ENCODE measurements around the gene C20orf144. TPM values are rescaled to one million over a fixed set of nuclear protein-coding genes. Genes with fewer than 3 reads are reported as not detected.
"Not testable (repeated sequence)": the region's sequence is repeated elsewhere in the genome, so short reads cannot be mapped to it uniquely, and the experiment has no call there.

Gene C20orf144
- total RNA-seq, 1 donor from 2014 or later, result not detected

DNA sequence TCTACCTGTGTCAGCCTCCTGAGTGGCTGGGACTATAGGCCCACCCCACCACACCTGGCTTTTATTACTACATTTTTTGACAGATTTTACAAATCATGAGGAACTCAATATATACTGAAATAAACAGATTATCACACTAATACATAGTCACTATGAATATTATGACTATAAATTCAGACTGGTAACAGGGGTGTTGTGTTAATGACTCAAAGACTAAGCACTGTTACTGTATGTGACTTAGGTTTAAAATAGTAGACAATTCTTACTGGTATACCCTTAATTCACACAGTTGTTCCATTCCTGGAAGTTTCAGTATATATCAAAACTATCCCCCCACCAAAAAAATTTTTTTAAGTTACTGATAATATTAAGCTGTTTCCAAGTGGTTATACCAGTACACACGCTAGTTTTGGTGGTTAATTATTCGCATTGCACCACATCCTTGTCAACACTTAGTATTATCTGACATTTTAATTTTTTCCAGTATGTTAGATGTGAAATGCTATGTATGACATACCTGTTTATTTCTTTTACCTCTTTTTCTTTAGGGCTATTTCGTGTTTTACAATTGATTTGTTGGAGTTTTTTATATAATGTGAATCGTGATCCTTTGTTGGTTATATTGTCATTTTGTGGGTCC, 34.4 kb upstream of the C20orf144 start:
- DNase-seq (ENCODE audit: low read depth), result no peak
- Histone ChIP-seq H3K4me3 (ENCODE audit: low read depth, low read length) (no peak overlapping the region), H3K27me3 (ENCODE audit: control insufficient read depth, insufficient read depth, low read length) (no peaks in the 10 kb centered on the region), H3K36me3 (ENCODE audit: control insufficient read depth, insufficient read depth, low read length) (peaks cover 5% of the 10 kb centered on the region)
- TF ChIP-seq, protein P1, sequence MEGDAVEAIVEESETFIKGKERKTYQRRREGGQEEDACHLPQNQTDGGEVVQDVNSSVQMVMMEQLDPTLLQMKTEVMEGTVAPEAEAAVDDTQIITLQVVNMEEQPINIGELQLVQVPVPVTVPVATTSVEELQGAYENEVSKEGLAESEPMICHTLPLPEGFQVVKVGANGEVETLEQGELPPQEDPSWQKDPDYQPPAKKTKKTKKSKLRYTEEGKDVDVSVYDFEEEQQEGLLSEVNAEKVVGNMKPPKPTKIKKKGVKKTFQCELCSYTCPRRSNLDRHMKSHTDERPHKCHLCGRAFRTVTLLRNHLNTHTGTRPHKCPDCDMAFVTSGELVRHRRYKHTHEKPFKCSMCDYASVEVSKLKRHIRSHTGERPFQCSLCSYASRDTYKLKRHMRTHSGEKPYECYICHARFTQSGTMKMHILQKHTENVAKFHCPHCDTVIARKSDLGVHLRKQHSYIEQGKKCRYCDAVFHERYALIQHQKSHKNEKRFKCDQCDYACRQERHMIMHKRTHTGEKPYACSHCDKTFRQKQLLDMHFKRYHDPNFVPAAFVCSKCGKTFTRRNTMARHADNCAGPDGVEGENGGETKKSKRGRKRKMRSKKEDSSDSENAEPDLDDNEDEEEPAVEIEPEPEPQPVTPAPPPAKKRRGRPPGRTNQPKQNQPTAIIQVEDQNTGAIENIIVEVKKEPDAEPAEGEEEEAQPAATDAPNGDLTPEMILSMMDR (IDR thresholded peaks at IDR 0.05; ENCODE audit: insufficient read depth, low read length, poor library complexity, severe bottlenecking), result no peak

DNA sequence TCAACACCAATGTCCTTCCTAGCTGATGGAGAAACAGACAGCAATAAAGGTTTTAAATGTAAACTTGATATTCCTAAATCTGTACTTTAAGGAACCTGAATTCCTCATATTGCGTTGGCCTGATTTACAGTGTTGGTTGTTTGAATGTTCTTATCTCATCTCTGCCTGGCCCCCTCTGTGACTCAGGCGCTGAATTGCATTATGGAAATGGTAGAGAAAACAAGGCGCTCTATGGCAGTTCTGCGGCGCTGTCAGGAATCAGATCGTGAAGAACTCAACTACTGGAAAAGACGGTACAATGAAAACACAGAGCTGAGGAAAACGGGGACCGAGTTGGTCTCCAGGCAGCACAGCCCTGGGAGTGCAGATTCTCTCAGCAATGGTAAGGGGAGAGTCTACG, 32.6 kb upstream of the C20orf144 start:
- no peak overlapping the region for H3K4me3 ChIP-seq (ENCODE audit: low read depth, low read length)
- H3K36me3 ChIP-seq (ENCODE audit: control insufficient read depth, insufficient read depth, low read length), result no peaks in the 10 kb centered on the region
- no peaks in the 10 kb centered on the region for H3K27me3 ChIP-seq (ENCODE audit: control insufficient read depth, insufficient read depth, low read length)
- no peak for DNase-seq (ENCODE audit: low read depth)
- TF ChIP-seq, protein P1 (IDR thresholded peaks at IDR 0.05; ENCODE audit: insufficient read depth, low read length, poor library complexity, severe bottlenecking), result no peak

DNA sequence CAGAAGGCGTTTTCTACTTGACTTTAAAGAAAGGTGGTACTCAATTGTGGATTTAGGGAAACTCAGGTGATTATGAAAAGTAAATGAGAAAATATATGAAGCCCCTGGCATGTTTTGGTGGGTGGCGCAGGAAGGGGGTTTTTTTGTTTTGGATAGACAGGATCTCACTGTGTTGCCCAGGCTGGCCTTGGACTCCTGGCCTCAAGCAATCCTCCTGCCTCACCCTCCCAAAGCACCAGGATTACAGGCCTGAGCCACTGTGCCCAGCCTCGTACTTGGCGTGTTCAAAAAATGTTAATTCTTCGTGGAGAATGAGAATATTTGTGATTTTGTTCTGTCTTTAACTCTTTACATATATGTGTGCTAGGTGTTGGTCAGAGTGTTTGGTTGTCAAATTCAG, 32.1 kb upstream of the C20orf144 start:
- DNase-seq (ENCODE audit: low read depth), result no peak
- TF ChIP-seq, protein P1 (IDR thresholded peaks at IDR 0.05; ENCODE audit: insufficient read depth, low read length, poor library complexity, severe bottlenecking), result no peak
- Histone ChIP-seq H3K36me3 (ENCODE audit: control insufficient read depth, insufficient read depth, low read length) (no peaks in the 10 kb centered on the region), H3K4me3 (ENCODE audit: low read depth, low read length) (no peak overlapping the region), H3K27me3 (ENCODE audit: control insufficient read depth, insufficient read depth, low read length) (no peaks in the 10 kb centered on the region)

DNA sequence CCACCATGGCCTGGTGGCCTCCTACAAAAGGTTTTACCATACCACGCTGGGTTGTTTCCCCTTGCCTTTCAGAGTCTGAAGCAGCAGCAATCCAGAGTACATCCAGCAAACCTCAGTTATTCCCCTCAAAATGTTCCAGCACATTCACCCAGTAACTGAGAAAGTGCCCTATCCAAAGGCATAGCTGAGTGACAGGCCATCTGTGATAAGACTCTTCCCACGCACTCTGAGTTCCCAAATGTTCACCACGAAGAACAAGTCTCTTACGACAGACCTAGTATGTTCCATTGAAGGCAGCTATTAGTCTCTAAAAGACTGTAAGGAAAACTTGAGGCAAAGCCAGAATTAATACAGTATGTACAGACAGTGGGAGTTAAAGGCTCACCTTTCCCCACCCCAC, 31.6 kb upstream of the C20orf144 start:
- Histone ChIP-seq H3K4me3 (ENCODE audit: low read depth, low read length) (no peak overlapping the region), H3K36me3 (ENCODE audit: control insufficient read depth, insufficient read depth, low read length) (no peaks in the 10 kb centered on the region), H3K27me3 (ENCODE audit: control insufficient read depth, insufficient read depth, low read length) (no peaks in the 10 kb centered on the region)
- TF ChIP-seq, protein P1 (IDR thresholded peaks at IDR 0.05; ENCODE audit: insufficient read depth, low read length, poor library complexity, severe bottlenecking), result no peak
- no peak for DNase-seq (ENCODE audit: low read depth)

DNA sequence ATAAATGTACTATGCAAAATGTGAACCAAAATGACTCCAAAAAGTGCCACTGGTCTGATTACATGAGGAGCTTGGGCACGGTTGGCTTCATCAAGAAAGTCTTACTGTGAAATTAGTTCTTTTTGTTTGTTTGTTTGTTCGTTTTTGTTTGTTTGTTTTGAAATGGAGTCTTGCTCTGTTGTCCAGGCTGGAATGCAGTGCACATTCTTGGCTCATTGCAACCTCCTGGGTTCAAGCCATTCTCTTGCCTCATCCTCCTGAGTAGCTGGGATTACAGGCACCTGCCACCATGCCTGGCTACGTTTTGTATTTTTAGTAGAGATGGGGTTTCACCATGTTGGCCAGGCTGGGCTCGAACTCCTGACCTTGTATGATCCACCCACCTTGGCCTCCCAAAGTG, 30.2 kb upstream of the C20orf144 start:
- H3K4me3 ChIP-seq (ENCODE audit: low read depth, low read length); DNase-seq (ENCODE audit: low read depth); H3K27me3 ChIP-seq (ENCODE audit: control insufficient read depth, insufficient read depth, low read length); H3K36me3 ChIP-seq (ENCODE audit: control insufficient read depth, insufficient read depth, low read length): not testable (repeated sequence)

DNA sequence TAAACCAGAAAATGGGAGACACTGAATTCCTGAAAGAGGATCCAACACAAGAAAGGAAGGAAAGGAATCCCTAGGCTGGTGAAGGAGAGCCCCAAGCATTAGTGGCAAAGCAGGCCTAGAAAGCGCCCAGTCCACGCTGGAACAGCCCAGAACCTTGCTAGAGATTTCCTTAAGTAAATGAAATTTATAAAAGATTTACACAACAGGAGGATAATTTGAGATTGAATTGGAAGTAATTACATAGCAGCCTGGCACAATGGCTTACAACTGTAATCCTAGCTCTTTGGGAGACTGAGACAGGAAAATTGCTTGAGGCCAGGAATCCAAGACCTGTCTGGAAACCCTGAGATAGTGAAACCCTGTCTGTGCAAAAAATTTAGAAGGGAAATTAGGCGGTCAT, 26.8 kb upstream of the C20orf144 start:
- H3K36me3 ChIP-seq (ENCODE audit: control insufficient read depth, insufficient read depth, low read length), result no peaks in the 10 kb centered on the region
- no peak overlapping the region for H3K4me3 ChIP-seq (ENCODE audit: low read depth, low read length)
- TF ChIP-seq, protein P1 (IDR thresholded peaks at IDR 0.05; ENCODE audit: insufficient read depth, low read length, poor library complexity, severe bottlenecking), result no peak
- no peak for DNase-seq (ENCODE audit: low read depth)
- no peaks in the 10 kb centered on the region for H3K27me3 ChIP-seq (ENCODE audit: control insufficient read depth, insufficient read depth, low read length)

Data from kidney epithelial cell (primary cell).